ENCODE results near the gene TCEAL3.
A peak's percentile ranks its signal among the peaks of the same experiment; 100 is the strongest.
"Not testable (repeated sequence)": the region's sequence is repeated elsewhere in the genome, so short reads cannot be mapped to it uniquely, and the experiment has no call there.

Gene TCEAL3

GRCh38 chrX:103586659-103587058 is 21.1 kb upstream of the TCEAL3 start:
- no peaks in the 10 kb centered on the region for H3K4me1 ChIP-seq (ENCODE audit: insufficient read depth, low read length)
- H3K9ac ChIP-seq (ENCODE audit: low read depth, low read length) = peak overlapping the region; percentile 82; the same call in 1 of the 2 replicates
- no peaks in the 10 kb centered on the region for H3K9me3 ChIP-seq (ENCODE audit: insufficient read depth, low read depth, low read length)
- peaks cover 12% of the 10 kb centered on the region for H3K36me3 ChIP-seq (ENCODE audit: insufficient read depth, low read length)
- 79% methylated on average over 4 of the region's 4 CpGs for WGBS
- H3K27me3 ChIP-seq (ENCODE audit: insufficient read depth, low read length) = no peaks in the 10 kb centered on the region
- peak overlapping the region; percentile 94; the same call in 1 of the 2 replicates for H3K4me3 ChIP-seq (ENCODE audit: low read length)
- no peak overlapping the region for H3K27ac ChIP-seq (ENCODE audit: low read depth, low read length)

- WGBS = no CpG with 5 or more reads among the region's 1 CpG
- not testable (repeated sequence) for H3K4me3 ChIP-seq (ENCODE audit: low read length); H3K9me3 ChIP-seq (ENCODE audit: insufficient read depth, low read depth, low read length); H3K9ac ChIP-seq (ENCODE audit: low read depth, low read length); H3K36me3 ChIP-seq (ENCODE audit: insufficient read depth, low read length); H3K27me3 ChIP-seq (ENCODE audit: insufficient read depth, low read length); H3K4me1 ChIP-seq (ENCODE audit: insufficient read depth, low read length); H3K27ac ChIP-seq (ENCODE audit: low read depth, low read length)
Measured at GRCh38 chrX:103592295-103592694, 15.5 kb upstream of the TCEAL3 start.

- not testable (repeated sequence) for H3K9me3 ChIP-seq (ENCODE audit: insufficient read depth, low read depth, low read length); H3K27me3 ChIP-seq (ENCODE audit: insufficient read depth, low read length); H3K9ac ChIP-seq (ENCODE audit: low read depth, low read length); H3K4me1 ChIP-seq (ENCODE audit: insufficient read depth, low read length); H3K4me3 ChIP-seq (ENCODE audit: low read length); H3K36me3 ChIP-seq (ENCODE audit: insufficient read depth, low read length); H3K27ac ChIP-seq (ENCODE audit: low read depth, low read length)
- 92% methylated on average over 5 of the region's 6 CpGs for WGBS
Measured at GRCh38 chrX:103595202-103595601, 12.6 kb upstream of the TCEAL3 start.

- Histone ChIP-seq H3K4me1 (ENCODE audit: insufficient read depth, low read length) (no peaks in the 10 kb centered on the region), H3K27me3 (ENCODE audit: insufficient read depth, low read length) (peaks cover 9% of the 10 kb centered on the region; the same call in 1 of the 2 replicates), H3K9me3 (ENCODE audit: insufficient read depth, low read depth, low read length) (no peaks in the 10 kb centered on the region), H3K4me3 (ENCODE audit: low read length) (peak overlapping the region; percentile 78), H3K9ac (ENCODE audit: low read depth, low read length) (peak overlapping the region; percentile 75), H3K36me3 (ENCODE audit: insufficient read depth, low read length) (no peaks in the 10 kb centered on the region), H3K27ac (ENCODE audit: low read depth, low read length) (no peak overlapping the region)
- WGBS = 9% methylated on average over 19 of the region's 21 CpGs
Measured at GRCh38 chrX:103608306-103608963, 672 bp downstream of the TCEAL3 start.

GRCh38 chrX:103610282-103610681 is 2.5 kb downstream of the TCEAL3 start:
- Histone ChIP-seq H3K9ac (ENCODE audit: low read depth, low read length) (no peak overlapping the region), H3K4me1 (ENCODE audit: insufficient read depth, low read length) (no peaks in the 10 kb centered on the region), H3K27ac (ENCODE audit: low read depth, low read length) (no peak overlapping the region), H3K4me3 (ENCODE audit: low read length) (no peak overlapping the region), H3K36me3 (ENCODE audit: insufficient read depth, low read length) (no peaks in the 10 kb centered on the region), H3K9me3 (ENCODE audit: insufficient read depth, low read depth, low read length) (no peaks in the 10 kb centered on the region), H3K27me3 (ENCODE audit: insufficient read depth, low read length) (peaks cover 9% of the 10 kb centered on the region; the same call in 1 of the 2 replicates)
- no CpG with 5 or more reads among the region's 1 CpG for WGBS

GRCh38 chrX:103613362-103613890 is 5.7 kb downstream of the TCEAL3 start:
- H3K27ac ChIP-seq (ENCODE audit: low read depth, low read length) = no peak overlapping the region
- no CpG with 5 or more reads among the region's 1 CpG for WGBS
- H3K36me3 ChIP-seq (ENCODE audit: insufficient read depth, low read length) = no peaks in the 10 kb centered on the region
- no peak overlapping the region for H3K4me3 ChIP-seq (ENCODE audit: low read length)
- H3K27me3 ChIP-seq (ENCODE audit: insufficient read depth, low read length) = no peaks in the 10 kb centered on the region
- no peak overlapping the region for H3K9ac ChIP-seq (ENCODE audit: low read depth, low read length)
- H3K4me1 ChIP-seq (ENCODE audit: insufficient read depth, low read length) = 0 out of 2 replicates have a peak, but pooled peaks cover 8% of the 10 kb centered on the region
- H3K9me3 ChIP-seq (ENCODE audit: insufficient read depth, low read depth, low read length) = no peaks in the 10 kb centered on the region

- 83% methylated on average over 1 of the region's 1 CpG for WGBS
- Histone ChIP-seq H3K36me3 (ENCODE audit: insufficient read depth, low read length) (no peaks in the 10 kb centered on the region), H3K27ac (ENCODE audit: low read depth, low read length) (no peak overlapping the region)
Measured at GRCh38 chrX:103614999-103615398, 7.2 kb downstream of the TCEAL3 start.

GRCh38 chrX:103615781-103616371 is 8.1 kb downstream of the TCEAL3 start:
- H3K36me3 ChIP-seq (ENCODE audit: insufficient read depth, low read length) = no peaks in the 10 kb centered on the region
- no peak overlapping the region for H3K9ac ChIP-seq (ENCODE audit: low read depth, low read length)
- peak overlapping the region; percentile 35; the same call in 1 of the 2 replicates for H3K27ac ChIP-seq (ENCODE audit: low read depth, low read length)

More at GRCh38 chrX:103614999-103615398, 7.2 kb downstream of the TCEAL3 start:
- Histone ChIP-seq H3K4me3 (ENCODE audit: low read length) (no peak overlapping the region), H3K4me1 (ENCODE audit: insufficient read depth, low read length) (0 out of 2 replicates have a peak, but pooled peaks cover 8% of the 10 kb centered on the region), H3K9ac (ENCODE audit: low read depth, low read length) (no peak overlapping the region), H3K9me3 (ENCODE audit: insufficient read depth, low read depth, low read length) (no peaks in the 10 kb centered on the region), H3K27me3 (ENCODE audit: insufficient read depth, low read length) (no peaks in the 10 kb centered on the region)

GRCh38 chrX:103616676-103617186 is 9.0 kb downstream of the TCEAL3 start:
- no peaks in the 10 kb centered on the region for H3K9me3 ChIP-seq (ENCODE audit: insufficient read depth, low read depth, low read length)
- H3K27me3 ChIP-seq (ENCODE audit: insufficient read depth, low read length) = no peaks in the 10 kb centered on the region
- H3K9ac ChIP-seq (ENCODE audit: low read depth, low read length) = no peak overlapping the region
- 5% methylated on average over 1 of the region's 1 CpG for WGBS
- peak overlapping the region; percentile 35; the same call in 1 of the 2 replicates for H3K27ac ChIP-seq (ENCODE audit: low read depth, low read length)
- 0 out of 2 replicates have a peak, but pooled peaks cover 8% of the 10 kb centered on the region for H3K4me1 ChIP-seq (ENCODE audit: insufficient read depth, low read length)
- H3K36me3 ChIP-seq (ENCODE audit: insufficient read depth, low read length) = no peaks in the 10 kb centered on the region
- H3K4me3 ChIP-seq (ENCODE audit: low read length) = no peak overlapping the region

More at GRCh38 chrX:103615781-103616371, 8.1 kb downstream of the TCEAL3 start:
- H3K9me3 ChIP-seq (ENCODE audit: insufficient read depth, low read depth, low read length) = no peaks in the 10 kb centered on the region
- no peaks in the 10 kb centered on the region for H3K27me3 ChIP-seq (ENCODE audit: insufficient read depth, low read length)
- 0 out of 2 replicates have a peak, but pooled peaks cover 8% of the 10 kb centered on the region for H3K4me1 ChIP-seq (ENCODE audit: insufficient read depth, low read length)
- H3K4me3 ChIP-seq (ENCODE audit: low read length) = no peak overlapping the region

GRCh38 chrX:103624111-103624510 is 16.3 kb downstream of the TCEAL3 start:
- H3K36me3 ChIP-seq (ENCODE audit: insufficient read depth, low read length) = no peaks in the 10 kb centered on the region

GRCh38 chrX:103626855-103627254 is 19.1 kb downstream of the TCEAL3 start:
- Histone ChIP-seq H3K27ac (ENCODE audit: low read depth, low read length) (no peak overlapping the region), H3K9me3 (ENCODE audit: insufficient read depth, low read depth, low read length) (no peaks in the 10 kb centered on the region), H3K4me3 (ENCODE audit: low read length) (no peak overlapping the region), H3K4me1 (ENCODE audit: insufficient read depth, low read length) (peaks cover 12% of the 10 kb centered on the region; the same call in 1 of the 2 replicates), H3K36me3 (ENCODE audit: insufficient read depth, low read length) (no peaks in the 10 kb centered on the region), H3K9ac (ENCODE audit: low read depth, low read length) (no peak overlapping the region), H3K27me3 (ENCODE audit: insufficient read depth, low read length) (no peaks in the 10 kb centered on the region)

More at GRCh38 chrX:103624111-103624510, 16.3 kb downstream of the TCEAL3 start:
- H3K27ac ChIP-seq (ENCODE audit: low read depth, low read length) = no peak overlapping the region
- no peak overlapping the region for H3K4me3 ChIP-seq (ENCODE audit: low read length)
- H3K4me1 ChIP-seq (ENCODE audit: insufficient read depth, low read length) = peaks cover 8% of the 10 kb centered on the region; the same call in 1 of the 2 replicates
- WGBS = 66% methylated on average over 2 of the region's 4 CpGs
- H3K9ac ChIP-seq (ENCODE audit: low read depth, low read length) = no peak overlapping the region
- no peaks in the 10 kb centered on the region for H3K9me3 ChIP-seq (ENCODE audit: insufficient read depth, low read depth, low read length)
- no peaks in the 10 kb centered on the region for H3K27me3 ChIP-seq (ENCODE audit: insufficient read depth, low read length)
